Stimulated activated CD4-positive, alpha-beta T cell treated with anti-CD3 and anti-CD28 coated beads, Interleukin-4, amount 100 ng/mL, for 24 hours (primary cell): ENCODE results near the gene HVCN1.

Source experiments
- DNase-seq: peaks from one replicate; pipeline ENCODE4 v3.0.0-alpha.2; 2020

HVCN1 gene

GRCh38 chr12:110613771-110614684 lies 74.9 kb downstream of the HVCN1 start, which contains the start of gene TCTN1:
Gene TCTN1, plus strand, starts transcription at chr12:110614129. Its CDS starts 54 bp downstream, at chr12:110614183.
- DNase-seq: peak; percentile 98

GRCh38 chr12:110613071-110613770 lies 75.7 kb downstream of the HVCN1 start:
- no peak for DNase-seq

- no peak for DNase-seq
These were observed 82.7 kb downstream of the HVCN1 start for GRCh38 chr12:110606253-110606611.

- DNase-seq: peak; percentile 55
These were observed 86.7 kb downstream of the HVCN1 start for GRCh38 chr12:110602085-110602814.

- no peak for DNase-seq
These were observed 88.7 kb downstream of the HVCN1 start for GRCh38 chr12:110600254-110600653.

GRCh38 chr12:110599334-110599733 lies 89.6 kb downstream of the HVCN1 start:
- DNase-seq: no peak
